Measurements from ENCODE around the gene SOS1.

The SOS1 gene

GRCh38 chr2:39107724-39108273 lies 13.1 kb downstream of the SOS1 start:
- Histone ChIP-seq H3K9me3 (ENCODE audit: control insufficient read depth, insufficient read depth, low read length) (no peaks in the 10 kb centered on the region), H3K79me2 (ENCODE audit: control insufficient read depth, low read length) (peaks cover 99% of the 10 kb centered on the region), H3K36me3 (ENCODE audit: control insufficient read depth, low read length) (peaks cover 22% of the 10 kb centered on the region), H3F3A (ENCODE audit: control insufficient read depth, insufficient read depth) (peaks cover 22% of the 10 kb centered on the region), H3K4me1 (ENCODE audit: control insufficient read depth, low read length) (peaks cover 48% of the 10 kb centered on the region), H3K9me2 (replicated peaks; ENCODE audit: control insufficient read depth, low read length) (no peaks in the 10 kb centered on the region), H3K27me3 (ENCODE audit: control insufficient read depth, low read length) (no peaks in the 10 kb centered on the region), H4K20me1 (ENCODE audit: control insufficient read depth, insufficient read depth, low read depth, low read length) (peaks cover 8% of the 10 kb centered on the region), H3K4me3 (ENCODE audit: low read length) (no peak overlapping the region), H3K4me2 (ENCODE audit: low read length) (0 out of 2 replicates have a peak overlapping the region, but pooled peaks have one; percentile 11), H3K27ac (ENCODE audit: low read depth, low read length) (no peak overlapping the region)
- TF ChIP-seq CTCF (IDR thresholded peaks at IDR 0.05; ENCODE audit: low read depth, low read length, poor library complexity, severe bottlenecking) (no peak), EZH2phosphoT487 (IDR thresholded peaks at IDR 0.05; ENCODE audit: borderline replicate concordance, low read length) (no peak)

GRCh38 chr2:39107156-39107555 lies 13.7 kb downstream of the SOS1 start:
- no peak overlapping the region for H3K27ac ChIP-seq (ENCODE audit: low read depth, low read length)

GRCh38 chr2:39099870-39100728 lies 20.8 kb downstream of the SOS1 start:
- Histone ChIP-seq H3K9me2 (replicated peaks; ENCODE audit: control insufficient read depth, low read length) (no peaks in the 10 kb centered on the region), H3K27me3 (ENCODE audit: control insufficient read depth, low read length) (no peaks in the 10 kb centered on the region), H3K4me3 (ENCODE audit: low read length) (peak overlapping the region; percentile 15; the same call in 1 of the 2 replicates), H3K27ac (ENCODE audit: low read depth, low read length) (peak overlapping the region; percentile 4), H3K79me2 (ENCODE audit: control insufficient read depth, low read length) (peaks cover 99% of the 10 kb centered on the region), H3K4me2 (ENCODE audit: low read length) (peak overlapping the region; percentile 46), H3K9me3 (ENCODE audit: control insufficient read depth, insufficient read depth, low read length) (no peaks in the 10 kb centered on the region), H3F3A (ENCODE audit: control insufficient read depth, insufficient read depth) (no peaks in the 10 kb centered on the region), H3K36me3 (ENCODE audit: control insufficient read depth, low read length) (peaks cover 20% of the 10 kb centered on the region), H4K20me1 (ENCODE audit: control insufficient read depth, insufficient read depth, low read depth, low read length) (no peaks in the 10 kb centered on the region), H3K4me1 (ENCODE audit: control insufficient read depth, low read length) (peaks cover 48% of the 10 kb centered on the region)
- no peak for TF ChIP-seq EZH2phosphoT487 (IDR thresholded peaks at IDR 0.05; ENCODE audit: borderline replicate concordance, low read length)
- TF ChIP-seq CTCF (IDR thresholded peaks at IDR 0.05; ENCODE audit: low read depth, low read length, poor library complexity, severe bottlenecking): no peak

More at GRCh38 chr2:39107156-39107555, 13.7 kb downstream of the SOS1 start:
- no peak overlapping the region for H3K4me2 ChIP-seq (ENCODE audit: low read length)
- H3F3A ChIP-seq (ENCODE audit: control insufficient read depth, insufficient read depth): peaks cover 22% of the 10 kb centered on the region
- peaks cover 16% of the 10 kb centered on the region for H3K36me3 ChIP-seq (ENCODE audit: control insufficient read depth, low read length)
- peaks cover 6% of the 10 kb centered on the region for H4K20me1 ChIP-seq (ENCODE audit: control insufficient read depth, insufficient read depth, low read depth, low read length)
- H3K27me3 ChIP-seq (ENCODE audit: control insufficient read depth, low read length): no peaks in the 10 kb centered on the region
- H3K79me2 ChIP-seq (ENCODE audit: control insufficient read depth, low read length): peaks cover 99% of the 10 kb centered on the region
- no peaks in the 10 kb centered on the region for H3K9me3 ChIP-seq (ENCODE audit: control insufficient read depth, insufficient read depth, low read length)
- H3K9me2 ChIP-seq (replicated peaks; ENCODE audit: control insufficient read depth, low read length): no peaks in the 10 kb centered on the region
- H3K4me3 ChIP-seq (ENCODE audit: low read length): no peak overlapping the region
- H3K4me1 ChIP-seq (ENCODE audit: control insufficient read depth, low read length): peaks cover 42% of the 10 kb centered on the region
- no peak for TF ChIP-seq CTCF (IDR thresholded peaks at IDR 0.05; ENCODE audit: low read depth, low read length, poor library complexity, severe bottlenecking)
- no peak for TF ChIP-seq EZH2phosphoT487 (IDR thresholded peaks at IDR 0.05; ENCODE audit: borderline replicate concordance, low read length)
